IMR-90 (cell line): ENCODE results near the gene CCDC171. TPM values are rescaled to one million over a fixed set of nuclear protein-coding genes. Genes with fewer than 3 reads are reported as not detected.

Experiments used
- ATAC-seq: fragments of 200-7000 bp; cut with Tn5 transposase; 2 replicates; pipeline ENCODE4 v1.9.1; 2020; ENCODE audit warnings: low read depth, mild to moderate bottlenecking, moderate library complexity
- BruUV-seq: library from RNA; stranded (reverse); fragments of 400-500 nt; replicated peaks from 2 replicates; lab custom pipeline; 2021; lab: Mats Ljungman, UMichigan
- CTCF ChIA-PET: fragments of 300-600 bp; formaldehyde crosslinking; extraction: SDS; loops from one replicate; lab custom pipeline; 2021; ENCODE audit warnings: antibody characterized with exemption; lab: Yijun Ruan, JAX
- POLR2A ChIA-PET: fragments of 300-600 bp; sonication (Branson Sonifier 250); formaldehyde crosslinking; loops from one replicate; lab custom pipeline; 2022; ENCODE audit warnings: antibody characterized with exemption; ENCODE audit not compliant: unreplicated experiment; lab: Charles Lee
- DNase-seq: peaks from one replicate; pipeline ENCODE4 v3.0.0; 2013
- H2AFZ ChIP-seq: replicated peaks from 2 replicates; pipeline ENCODE3; 2013; ENCODE audit warnings: low read length, mild to moderate bottlenecking; ENCODE audit not compliant: poor library complexity
- H2AK5ac ChIP-seq: 2 replicates; pipeline ENCODE4 v1.6.1; 2013; ENCODE audit warnings: low read depth, low read length, inconsistent platforms
- H2AK9ac ChIP-seq: replicated peaks from 2 replicates; pipeline ENCODE3; 2013; ENCODE audit warnings: mild to moderate bottlenecking, low read depth, low read length, moderate library complexity; ENCODE audit not compliant: poor library complexity
- H2BK120ac ChIP-seq: 2 replicates; pipeline ENCODE4 v1.6.1; 2013; ENCODE audit warnings: low read depth, low read length, inconsistent platforms
- H2BK15ac ChIP-seq: 3 replicates; pipeline ENCODE4 v1.6.1; 2013; ENCODE audit warnings: low read depth, low read length, inconsistent platforms
- H2BK20ac ChIP-seq: 2 replicates; pipeline ENCODE4 v1.6.1; 2013; ENCODE audit warnings: low read depth, mild to moderate bottlenecking, inconsistent platforms, low read length, moderate library complexity
- H2BK5ac ChIP-seq: 2 replicates; pipeline ENCODE4 v1.6.1; 2013; ENCODE audit warnings: mild to moderate bottlenecking, low read depth, low read length, inconsistent platforms; ENCODE audit not compliant: poor library complexity, severe bottlenecking
- H3K14ac ChIP-seq: replicated peaks from 2 replicates; pipeline ENCODE4 v1.6.1; 2013; ENCODE audit warnings: low read depth, low read length, inconsistent platforms
- H3K18ac ChIP-seq: 2 replicates; pipeline ENCODE4 v1.6.1; 2013; ENCODE audit warnings: low read depth, low read length, control low read depth
- H3K23ac ChIP-seq: 2 replicates; pipeline ENCODE4 v1.6.1; 2013; ENCODE audit warnings: low read depth, low read length, inconsistent platforms
- H3K27ac ChIP-seq: 2 replicates; pipeline ENCODE4 v1.5.1; 2013; ENCODE audit warnings: mild to moderate bottlenecking, control low read depth, low read length; ENCODE audit not compliant: insufficient read depth
- H3K27me3 ChIP-seq: 2 replicates; pipeline ENCODE4 v1.6.1; 2013; ENCODE audit warnings: low read length; ENCODE audit not compliant: control insufficient read depth, insufficient read depth
- H3K36me3 ChIP-seq: 2 replicates; pipeline ENCODE4 v1.6.1; 2013; ENCODE audit warnings: low read length, mixed read lengths; ENCODE audit not compliant: control insufficient read depth, insufficient read depth
- H3K4ac ChIP-seq: 2 replicates; pipeline ENCODE4 v1.6.1; 2013; ENCODE audit warnings: low read depth, low read length, inconsistent platforms
- H3K4me1 ChIP-seq: 2 replicates; pipeline ENCODE4 v1.6.1; 2013; ENCODE audit warnings: low read length, mixed read lengths; ENCODE audit not compliant: control insufficient read depth, insufficient read depth
- H3K4me2 ChIP-seq: 2 replicates; pipeline ENCODE4 v1.6.1; 2013; ENCODE audit warnings: low read depth, mild to moderate bottlenecking, control low read depth, low read length, moderate library complexity
- H3K4me3 ChIP-seq: 2 replicates; pipeline ENCODE4 v1.5.1; 2013; ENCODE audit warnings: low read depth, mild to moderate bottlenecking, control low read depth, low read length, moderate library complexity; ENCODE audit not compliant: insufficient read depth
- H3K56ac ChIP-seq: 2 replicates; pipeline ENCODE4 v1.6.1; 2013; ENCODE audit warnings: low read length, inconsistent platforms; ENCODE audit not compliant: insufficient read depth; ENCODE audit errors: extremely low read depth
- H3K79me1 ChIP-seq, 2 experiments: 2 replicates each; pipeline ENCODE4 v1.6.1; 2013; ENCODE audit warnings: low read length in 2 of 2, inconsistent platforms in 1 of 2, low read depth in 1 of 2
- H3K9ac ChIP-seq: 2 replicates; pipeline ENCODE4 v1.6.1; 2013; ENCODE audit warnings: low read depth, low read length, control low read depth
- H3K9me1 ChIP-seq: 2 replicates; pipeline ENCODE4 v1.6.1; 2013; ENCODE audit warnings: low read length, inconsistent platforms; ENCODE audit not compliant: insufficient read depth
- H3K9me3 ChIP-seq: 2 replicates; pipeline ENCODE4 v1.6.1; 2013; ENCODE audit warnings: low read length; ENCODE audit not compliant: control insufficient read depth, insufficient read depth
- H4K20me1 ChIP-seq: 2 replicates; pipeline ENCODE4 v1.6.1; 2013; ENCODE audit warnings: low read length, inconsistent platforms; ENCODE audit not compliant: insufficient read depth
- H4K5ac ChIP-seq: 2 replicates; pipeline ENCODE4 v1.6.1; 2013; ENCODE audit warnings: mild to moderate bottlenecking, low read depth, low read length, control low read depth
- H4K8ac ChIP-seq, 2 experiments: 2 replicates each; pipeline ENCODE4 v1.6.1; 2013; ENCODE audit warnings: low read depth in 2 of 2, low read length in 2 of 2, control low read depth in 1 of 2, inconsistent platforms in 1 of 2
- H4K91ac ChIP-seq: 2 replicates; pipeline ENCODE4 v1.6.1; 2013; ENCODE audit warnings: low read depth, low read length, inconsistent platforms; ENCODE audit not compliant: insufficient read depth
- CEBPB ChIP-seq: IDR thresholded peaks from 2 replicates; pipeline ENCODE4 v1.6.1; 2012; ENCODE audit warnings: low read depth, low read length, improper control_type of control experiment
- MAFK ChIP-seq: IDR thresholded peaks from 2 replicates; pipeline ENCODE4 v1.6.1; 2012; ENCODE audit warnings: low read depth, low read length, improper control_type of control experiment
- NFE2L2 ChIP-seq: fragments of 150-350 bp; IDR thresholded peaks from 2 replicates; pipeline ENCODE4 v1.6.1; 2016; ENCODE audit warnings: low read depth, mild to moderate bottlenecking, low read length
- RAD21 ChIP-seq: IDR thresholded peaks from 2 replicates; pipeline ENCODE4 v1.6.1; 2012; ENCODE audit warnings: low read length, improper control_type of control experiment
- RFX5 ChIP-seq: IDR thresholded peaks from 2 replicates; pipeline ENCODE4 v1.8.0; 2012; ENCODE audit warnings: low read depth, mild to moderate bottlenecking, low read length, moderate library complexity
- SMC3 ChIP-seq: fragments of 150-350 bp; IDR thresholded peaks from 2 replicates; pipeline ENCODE4 v1.6.1; 2016; ENCODE audit warnings: low read depth, mild to moderate bottlenecking, antibody characterized with exemption, low read length, moderate library complexity
- WGBS, 2 experiments: methylation state at CpG; one replicate each; pipeline versions ENCODE4 v1.1.5 to v1.1.7; 2013; ENCODE audit warnings: missing lambda C conversion rate in 2 of 2; ENCODE audit not compliant: insufficient read length in 1 of 2; ENCODE audit errors: extremely low coverage in 2 of 2; 5-methylcytosine and 5-hydroxymethylcytosine counted together
- dilution Hi-C: fragments of 300-500 bp; cut with HindIII; formaldehyde crosslinking; loops from one replicate; pipeline ENCODE4 v1.14.3; 2018; ENCODE audit warnings: low sequenced_read_pairs; ENCODE audit not compliant: unreplicated experiment
- in situ Hi-C: fragments of 300-500 bp; cut with MboI; formaldehyde crosslinking; loops from 3 replicates; pipeline ENCODE4 v1.14.3; 2019; ENCODE audit warnings: low sequenced_read_pairs, inconsistent platforms, mixed read lengths
- intact Hi-C: fragments of 100-400 bp; cut with micrococcal nuclease; formaldehyde crosslinking; loops from 2 replicates; pipeline ENCODE4 v1.10.0; 2022
- polyA plus RNA-seq, 3 experiments: library from polyadenylated mRNA; depleted of rRNA; stranded (reverse); fragments of >200 nt; gene quantifications; 2 replicates each; pipeline ENCODE4 v1.2.3, GENCODE V29; 2012; ENCODE audit warnings: low replicate concordance in 1 of 3
- total RNA-seq: library from RNA; depleted of rRNA; stranded (reverse); fragments of >200 nt; gene quantifications from 2 replicates; pipeline ENCODE4 v1.2.3, GENCODE V29; 2012
- TF ChIP-seq, protein P1 (sequence below): conservative IDR thresholded peaks from 2 replicates; pipeline ENCODE4 v1.5.1; 2012; ENCODE audit warnings: mild to moderate bottlenecking, low read depth, low read length, improper control_type of control experiment

The CCDC171 gene
- total and polyA plus RNA-seq, 2 of the 4 experiments (the other 2 are of a cell fraction), result 0.63 to 2.2 TPM

GRCh38 chr9:15744196-15744595, 191.4 kb downstream of the CCDC171 start:
- no peak overlapping the region for H3K9ac ChIP-seq
- no peaks in the 10 kb centered on the region for H3K9me1 ChIP-seq
- intact Hi-C loops (no loop called here), dilution Hi-C loops (no loop called here), in situ Hi-C loops (no loop called here)
- BruUV-seq, result no TSS peak
- no peaks in the 10 kb centered on the region for H3K36me3 ChIP-seq
- no peak overlapping the region for H3K23ac ChIP-seq
- ChIA-PET CTCF (no interaction called here), POLR2A (no interaction called here)
- H2AK5ac ChIP-seq, result no peak overlapping the region
- H4K5ac ChIP-seq, result no peak overlapping the region
- H3K14ac ChIP-seq, result no peak overlapping the region
- no peak overlapping the region for H2BK120ac ChIP-seq
- H3K27ac ChIP-seq, result no peak overlapping the region
- no peak overlapping the region for H2AK9ac ChIP-seq
- H3K4ac ChIP-seq, result no peak overlapping the region
- H3K4me2 ChIP-seq, result no peak overlapping the region
- ATAC-seq, result no peak
- H2BK20ac ChIP-seq, result no peak overlapping the region
- no peak for DNase-seq
- no peak overlapping the region for H2BK15ac ChIP-seq
- TF ChIP-seq RFX5 (no peak), SMC3 (no peak), MAFK (no peak), CEBPB (no peak), NFE2L2 (no peak), RAD21 (no peak)
- TF ChIP-seq, protein P1, sequence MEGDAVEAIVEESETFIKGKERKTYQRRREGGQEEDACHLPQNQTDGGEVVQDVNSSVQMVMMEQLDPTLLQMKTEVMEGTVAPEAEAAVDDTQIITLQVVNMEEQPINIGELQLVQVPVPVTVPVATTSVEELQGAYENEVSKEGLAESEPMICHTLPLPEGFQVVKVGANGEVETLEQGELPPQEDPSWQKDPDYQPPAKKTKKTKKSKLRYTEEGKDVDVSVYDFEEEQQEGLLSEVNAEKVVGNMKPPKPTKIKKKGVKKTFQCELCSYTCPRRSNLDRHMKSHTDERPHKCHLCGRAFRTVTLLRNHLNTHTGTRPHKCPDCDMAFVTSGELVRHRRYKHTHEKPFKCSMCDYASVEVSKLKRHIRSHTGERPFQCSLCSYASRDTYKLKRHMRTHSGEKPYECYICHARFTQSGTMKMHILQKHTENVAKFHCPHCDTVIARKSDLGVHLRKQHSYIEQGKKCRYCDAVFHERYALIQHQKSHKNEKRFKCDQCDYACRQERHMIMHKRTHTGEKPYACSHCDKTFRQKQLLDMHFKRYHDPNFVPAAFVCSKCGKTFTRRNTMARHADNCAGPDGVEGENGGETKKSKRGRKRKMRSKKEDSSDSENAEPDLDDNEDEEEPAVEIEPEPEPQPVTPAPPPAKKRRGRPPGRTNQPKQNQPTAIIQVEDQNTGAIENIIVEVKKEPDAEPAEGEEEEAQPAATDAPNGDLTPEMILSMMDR, result no peak
- no CpG with 5 or more reads among the region's 3 CpGs for WGBS, 2 experiments
- H4K8ac ChIP-seq, result no peak overlapping the region
- H3K79me1 ChIP-seq, result no peaks in the 10 kb centered on the region
- H3K18ac ChIP-seq, result no peak overlapping the region
- H4K91ac ChIP-seq, result no peak overlapping the region
- H3K9me3 ChIP-seq, result no peaks in the 10 kb centered on the region
- H2BK5ac ChIP-seq, result no peak overlapping the region
- no peak overlapping the region for H2AFZ ChIP-seq
- H3K4me3 ChIP-seq, result no peak overlapping the region
- no peaks in the 10 kb centered on the region for H3K4me1 ChIP-seq
- H3K27me3 ChIP-seq, result no peaks in the 10 kb centered on the region
- H3K56ac ChIP-seq, result no peak overlapping the region
- no peaks in the 10 kb centered on the region for H4K20me1 ChIP-seq
